ENCODE data around the gene PCNX2.
"Not testable (repeated sequence)": the region's sequence is repeated elsewhere in the genome, so short reads cannot be mapped to it uniquely, and the experiment has no call there.

The PCNX2 gene

GRCh38 chr1:233097546-233097945 lies 198.0 kb downstream of the PCNX2 start:
- DNase-seq: no peak

- no peak for DNase-seq
Measured at GRCh38 chr1:233094691-233095090, 200.8 kb downstream of the PCNX2 start.

- no peak for DNase-seq
Measured at GRCh38 chr1:233094269-233094668, 201.3 kb downstream of the PCNX2 start.

- DNase-seq: no peak
Measured at GRCh38 chr1:233090746-233091494, 204.6 kb downstream of the PCNX2 start.

- no peak for DNase-seq
Measured at GRCh38 chr1:233089251-233089650, 206.3 kb downstream of the PCNX2 start.

GRCh38 chr1:233088613-233089012 lies 206.9 kb downstream of the PCNX2 start:
- DNase-seq: no peak

- DNase-seq: no peak
Measured at GRCh38 chr1:233086961-233087881, 208.3 kb downstream of the PCNX2 start.

GRCh38 chr1:233085566-233085965 lies 210.0 kb downstream of the PCNX2 start:
- DNase-seq: no peak

- DNase-seq: no peak
Measured at GRCh38 chr1:233082778-233083550, 212.6 kb downstream of the PCNX2 start.

GRCh38 chr1:233081735-233082134 lies 213.8 kb downstream of the PCNX2 start:
- DNase-seq: no peak

GRCh38 chr1:233080827-233081226 lies 214.7 kb downstream of the PCNX2 start:
- DNase-seq: not testable (repeated sequence)

GRCh38 chr1:233080286-233080685 lies 215.2 kb downstream of the PCNX2 start:
- DNase-seq: no peak

GRCh38 chr1:233079574-233079973 lies 216.0 kb downstream of the PCNX2 start:
- DNase-seq: no peak

- no peak for DNase-seq
Measured at GRCh38 chr1:233078396-233078795, 217.1 kb downstream of the PCNX2 start.

- DNase-seq: no peak
Measured at GRCh38 chr1:233075915-233076295, 219.6 kb downstream of the PCNX2 start.

- DNase-seq: no peak
Measured at GRCh38 chr1:233066087-233066486, 229.4 kb downstream of the PCNX2 start.

GRCh38 chr1:233065685-233066084 lies 229.8 kb downstream of the PCNX2 start:
- DNase-seq: no peak

- DNase-seq: no peak
Measured at GRCh38 chr1:233064988-233065387, 230.5 kb downstream of the PCNX2 start.

- DNase-seq: no peak
Measured at GRCh38 chr1:233063462-233063861, 232.1 kb downstream of the PCNX2 start.

GRCh38 chr1:233061265-233061664 lies 234.3 kb downstream of the PCNX2 start:
- no peak for DNase-seq

- DNase-seq: no peak
Measured at GRCh38 chr1:233060461-233060994, 235.0 kb downstream of the PCNX2 start.

GRCh38 chr1:233057836-233058235 lies 237.7 kb downstream of the PCNX2 start:
- no peak for DNase-seq
